GM21619 (cell line): ENCODE data around the gene HOXA2.

Experiments used
- ATAC-seq: cut with Tn5 transposase; IDR thresholded peaks from one replicate; pipeline ENCODE4 v1.9.1; 2021; ENCODE audit not compliant: unreplicated experiment

Gene HOXA2

GRCh38 chr7:27102581-27103442, at the start of gene HOXA2:
HOXA2 (minus strand) TSS chr7:27102683; CDS start chr7:27102500, 183 bp downstream.
- ATAC-seq, result no peak

- ATAC-seq, result no peak
Observed at GRCh38 chr7:27151341-27151930, 49.0 kb upstream of the HOXA2 start.

- ATAC-seq, result peak; percentile 77
Observed at GRCh38 chr7:27150568-27151340, 48.3 kb upstream of the HOXA2 start.

DNA sequence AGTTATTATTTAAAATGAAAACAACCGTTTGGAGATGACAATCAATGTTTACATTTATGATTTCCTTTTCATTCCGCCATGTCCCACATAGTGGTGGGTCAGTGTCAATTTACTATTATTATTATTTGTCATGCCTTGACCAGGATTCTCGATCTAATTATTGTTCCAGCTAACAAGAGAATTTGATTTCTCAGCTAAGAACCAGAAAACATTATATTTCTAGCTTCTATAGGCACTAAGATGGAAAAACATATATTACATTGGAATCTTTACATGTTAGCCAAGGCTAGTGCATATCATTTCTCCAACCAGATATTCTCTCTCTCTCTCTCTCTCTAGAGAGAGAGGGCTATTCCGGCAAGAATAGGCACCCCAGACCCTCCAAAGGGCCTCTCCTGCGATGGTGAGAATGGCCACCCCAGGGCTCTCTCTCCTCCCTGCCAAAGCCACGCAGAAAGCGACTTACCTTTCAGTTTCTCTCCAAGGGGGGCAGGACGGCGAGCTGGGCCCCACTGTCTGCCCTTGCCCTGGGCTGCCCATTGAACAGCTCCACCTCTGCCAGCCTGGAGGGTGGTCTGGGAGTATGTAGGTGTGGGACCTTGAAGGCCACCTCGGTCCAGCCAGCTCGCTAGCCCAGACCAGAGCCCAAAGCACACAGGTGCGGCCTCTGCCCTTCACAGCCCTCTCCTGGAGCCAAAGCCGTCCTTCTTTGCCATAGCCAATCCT, 47.5 kb upstream of the HOXA2 start:
- ATAC-seq, result no peak

DNA sequence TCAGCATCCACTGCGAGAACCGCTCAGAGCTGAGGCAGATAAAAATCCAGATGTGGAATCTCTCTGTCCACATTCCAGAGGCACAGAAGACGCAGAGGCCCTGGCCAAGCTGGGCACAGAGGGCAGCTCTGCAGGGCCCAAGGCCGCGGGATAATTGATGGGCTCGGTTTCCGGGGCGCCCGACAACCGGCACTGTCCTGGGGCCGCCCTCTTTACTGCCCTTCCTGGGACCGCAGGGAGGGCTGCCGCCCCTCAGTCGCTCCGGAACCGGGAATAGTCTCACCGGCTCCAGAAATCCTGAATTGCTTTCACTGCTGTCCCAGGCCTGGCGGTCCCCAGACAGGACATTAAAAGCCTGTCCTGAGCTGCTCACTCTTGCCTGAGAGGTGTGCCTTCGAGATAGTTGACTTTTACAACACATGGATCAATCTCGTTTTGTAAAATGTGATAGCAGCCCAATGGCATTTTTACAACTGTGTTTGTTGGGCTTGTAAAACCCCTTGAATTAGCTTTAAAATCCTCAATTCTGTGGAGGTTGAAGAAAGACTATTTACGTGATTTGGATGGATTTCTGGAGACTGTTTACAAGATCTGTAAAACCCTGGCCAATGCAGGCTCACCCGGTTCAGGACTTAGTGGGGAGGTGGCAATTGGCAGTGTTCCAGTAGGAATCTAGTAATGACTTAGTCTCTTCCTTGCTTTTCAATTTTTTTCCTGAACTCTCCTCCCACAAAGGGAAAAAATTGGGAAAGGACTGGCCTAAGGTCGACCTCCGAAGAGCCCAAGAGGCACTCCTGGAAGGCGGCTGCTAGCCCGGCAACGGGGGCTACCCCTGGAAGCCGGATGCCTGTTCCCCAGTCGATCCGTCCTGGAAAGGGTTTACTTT, 46.5 kb upstream of the HOXA2 start:
- no peak for ATAC-seq

GRCh38 chr7:27148031-27148755, 45.7 kb upstream of the HOXA2 start:
- no peak for ATAC-seq

- no peak for ATAC-seq
Observed at GRCh38 chr7:27147199-27148030, 44.9 kb upstream of the HOXA2 start, which contains the start of gene HOXA6. HOXA6 (minus strand) TSS chr7:27147774; CDS start chr7:27147749, 25 bp downstream.

DNA sequence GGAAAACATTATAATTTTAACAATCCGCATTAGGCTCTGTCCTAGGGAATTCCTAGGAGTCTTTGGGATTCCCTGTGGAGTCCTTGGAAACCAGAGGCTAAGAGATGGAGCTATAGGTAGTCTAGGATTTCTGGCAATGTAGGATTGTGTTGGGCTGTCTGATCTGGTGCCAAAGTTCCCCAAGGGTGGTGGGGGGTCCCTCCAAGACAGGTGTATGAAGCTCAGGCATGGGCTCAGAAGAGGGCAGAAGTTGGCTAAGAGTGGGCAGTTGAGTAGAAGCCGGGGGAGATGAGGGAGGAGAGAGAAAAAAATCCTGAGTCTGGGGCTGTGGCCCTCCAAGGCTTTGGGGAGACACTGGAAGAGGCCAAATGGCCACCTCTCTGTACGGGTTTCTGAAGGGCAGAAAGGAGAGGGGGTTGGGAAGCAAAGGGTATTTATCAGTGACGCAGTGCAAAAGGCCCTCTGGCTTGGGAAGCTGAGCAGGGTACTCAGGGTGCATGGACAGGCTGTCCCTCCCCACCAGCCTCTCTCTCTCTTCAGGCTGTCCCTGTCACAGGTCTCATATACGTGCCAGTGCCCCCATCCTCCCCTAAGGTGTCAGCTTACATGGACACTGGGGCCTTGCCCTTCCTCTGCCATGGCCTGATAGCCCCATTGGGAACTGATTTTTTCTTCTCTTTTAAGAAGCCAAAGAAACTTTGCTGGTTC, 44.2 kb upstream of the HOXA2 start:
- no peak for ATAC-seq

DNA sequence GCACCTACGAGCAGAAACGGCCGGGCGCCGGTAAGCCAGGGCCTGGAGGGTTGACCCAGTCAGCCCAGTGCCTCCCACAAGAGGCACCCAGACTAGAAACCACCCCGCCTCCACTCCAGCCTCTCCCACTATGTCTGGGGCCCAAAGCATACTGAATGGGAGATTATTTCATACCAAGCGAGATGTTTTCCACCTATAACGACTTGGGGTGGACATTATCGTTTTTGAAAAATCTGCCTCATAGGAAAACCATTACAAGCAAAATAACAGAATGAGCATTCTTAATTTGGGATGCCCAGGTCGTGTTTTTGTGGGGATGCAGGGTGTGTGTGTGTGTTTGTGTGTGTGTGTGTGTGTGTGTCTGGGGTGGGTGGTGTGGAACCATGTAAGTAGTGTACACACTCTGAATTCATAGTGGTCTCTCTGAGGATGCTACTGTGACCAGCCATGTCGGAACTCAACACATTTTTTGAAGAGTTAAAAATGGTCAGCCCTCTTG, 43.5 kb upstream of the HOXA2 start:
- no peak for ATAC-seq

DNA sequence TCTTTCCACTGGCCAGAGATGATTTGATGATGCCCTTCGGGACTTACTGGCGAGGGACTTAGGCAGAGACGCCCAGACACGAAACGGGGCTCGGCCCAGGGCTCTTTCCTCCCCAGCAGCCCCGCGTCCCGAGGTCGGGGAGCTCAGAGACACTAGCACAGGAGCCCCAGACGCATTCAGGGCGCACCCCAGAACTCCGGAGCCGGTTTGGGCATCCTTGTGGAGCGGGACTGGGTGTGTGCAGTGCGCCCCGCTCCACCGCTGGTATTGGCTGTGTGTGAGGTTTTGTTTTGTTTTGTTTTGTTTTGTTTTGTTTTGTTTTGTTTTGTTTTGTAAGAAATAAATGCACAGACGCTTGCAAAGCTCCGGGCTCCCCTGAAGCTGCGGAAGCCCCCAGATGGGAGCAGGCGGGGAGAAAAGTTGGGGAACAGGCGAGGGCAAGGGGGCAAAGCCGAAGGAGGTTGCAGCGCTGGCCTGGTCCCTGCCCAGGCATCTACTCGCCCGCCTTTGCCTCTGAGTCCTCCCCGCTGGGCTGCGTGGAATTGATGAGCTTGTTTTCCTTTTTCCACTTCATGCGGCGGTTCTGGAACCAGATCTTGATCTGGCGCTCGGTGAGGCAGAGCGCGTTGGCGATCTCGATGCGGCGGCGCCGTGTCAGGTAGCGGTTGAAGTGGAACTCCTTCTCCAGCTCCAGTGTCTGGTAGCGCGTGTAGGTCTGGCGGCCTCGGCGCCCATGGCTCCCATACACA, 42.9 kb upstream of the HOXA2 start:
- ATAC-seq, result no peak

GRCh38 chr7:27144781-27145164, 42.3 kb upstream of the HOXA2 start:
- ATAC-seq, result no peak

DNA sequence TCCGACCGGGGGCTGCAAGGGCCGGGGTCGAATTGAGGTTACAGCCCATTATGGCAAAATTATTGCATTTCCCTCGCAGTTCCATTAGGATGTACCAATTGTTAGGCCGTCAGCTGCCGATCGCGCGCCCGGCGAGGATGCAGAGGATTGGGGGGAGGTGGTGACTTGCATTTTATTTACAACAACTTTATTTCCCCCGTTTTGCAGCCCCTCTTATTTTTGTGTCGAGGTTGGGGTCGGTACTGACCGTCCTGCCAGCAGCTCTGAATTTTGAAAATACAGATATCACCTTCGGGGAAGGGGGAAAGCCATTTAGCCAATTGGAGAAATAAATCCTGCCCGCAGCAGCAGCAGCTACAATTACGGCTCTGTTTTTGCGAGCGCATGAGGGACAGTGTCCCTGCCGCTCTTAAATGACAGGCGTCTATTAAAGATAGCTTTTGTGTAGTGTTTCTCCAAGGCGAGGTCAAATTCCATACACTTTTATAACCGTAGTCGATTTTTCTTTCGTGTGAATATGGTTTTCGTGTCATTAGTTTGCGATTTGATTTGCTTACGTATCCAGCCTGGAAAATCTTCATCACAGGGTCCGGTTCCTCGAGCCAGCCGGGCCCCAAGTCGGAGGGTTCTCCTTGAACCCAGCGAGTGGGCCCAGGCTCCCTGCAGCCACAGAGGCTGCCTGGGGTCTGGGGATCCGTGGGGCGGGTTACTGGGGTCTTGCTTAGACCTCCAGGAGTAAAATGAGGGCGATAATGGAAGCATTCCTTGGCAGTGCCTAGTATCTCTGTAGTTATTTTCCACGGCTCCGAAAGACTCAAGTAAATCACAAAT, 41.7 kb upstream of the HOXA2 start:
- no peak for ATAC-seq

DNA sequence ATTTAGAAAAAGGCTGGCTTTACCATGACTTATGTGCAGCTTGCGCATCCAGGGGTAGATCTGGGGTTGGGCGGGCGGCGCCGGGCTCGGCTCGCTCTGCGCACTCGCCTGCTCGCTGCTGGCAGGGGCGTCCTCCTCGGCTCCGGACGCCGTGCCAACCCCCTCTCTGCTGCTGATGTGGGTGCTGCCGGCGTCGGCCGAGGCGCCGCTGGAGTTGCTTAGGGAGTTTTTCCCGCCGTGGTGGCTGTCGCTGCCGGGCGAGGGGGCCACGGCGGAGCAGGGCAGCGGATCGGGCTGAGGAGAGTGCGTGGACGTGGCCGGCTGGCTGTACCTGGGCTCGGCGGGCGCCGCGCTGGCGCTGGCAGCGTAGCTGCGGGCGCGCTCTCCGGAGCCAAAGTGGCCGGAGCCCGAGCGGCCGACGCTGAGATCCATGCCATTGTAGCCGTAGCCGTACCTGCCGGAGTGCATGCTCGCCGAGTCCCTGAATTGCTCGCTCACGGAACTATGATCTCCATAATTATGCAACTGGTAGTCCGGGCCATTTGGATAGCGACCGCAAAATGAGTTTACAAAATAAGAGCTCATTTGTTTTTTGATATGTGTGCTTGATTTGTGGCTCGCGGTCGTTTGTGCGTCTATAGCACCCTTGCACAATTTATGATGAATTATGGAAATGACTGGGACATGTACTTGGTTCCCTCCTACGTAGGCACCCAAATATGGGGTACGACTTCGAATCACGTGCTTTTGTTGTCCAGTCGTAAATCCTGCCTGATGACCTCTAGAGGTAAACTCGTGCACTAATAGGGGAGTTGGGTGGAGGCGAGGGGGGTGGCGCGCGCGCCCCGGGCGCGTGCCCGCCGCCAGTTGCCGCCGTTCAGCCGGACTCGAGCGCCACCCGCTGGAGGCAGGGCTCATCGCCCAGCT, 40.8 kb upstream of the HOXA2 start, which contains the start of gene HOXA5:
HOXA5 (minus strand) TSS at position 659 of the 927 bp plus-strand sequence; CDS start at position 585, 74 bp downstream.
- ATAC-seq, result no peak

- ATAC-seq, result no peak
Observed at GRCh38 chr7:27142580-27143022, 40.1 kb upstream of the HOXA2 start.
